Natural killer cell (primary cell): Measurements from ENCODE around the gene TMEM30A. TPM values are rescaled to one million over a fixed set of nuclear protein-coding genes. Genes with fewer than 3 reads are reported as not detected.

Experiments used
- ATAC-seq, 3 donors: fragments of 150-1000 bp in 2 of 3; fragments of 200-7000 bp in 1 of 3; cut with Tn5 transposase; 1 replicate in 1 of 3; 2 replicates in 2 of 3; pipeline ENCODE4 v1.10.0; 2021; ENCODE audit warnings: mild to moderate bottlenecking in 2 of 3, moderate library complexity in 2 of 3
- DNase-seq, 2 donors: peaks; one replicate each; pipeline versions ENCODE4 v3.0.0 to v3.0.0-alpha.2; 2013 to 2021; ENCODE audit warnings: mixed read lengths in 1 of 2
- H3K27ac ChIP-seq: one replicate; pipeline ENCODE4 v1.5.1; 2013; ENCODE audit warnings: mild to moderate bottlenecking, low read length
- H3K27me3 ChIP-seq: one replicate; pipeline ENCODE4 v1.6.1; 2013; ENCODE audit warnings: low read length; ENCODE audit not compliant: control insufficient read depth, insufficient read depth
- H3K36me3 ChIP-seq: one replicate; pipeline ENCODE4 v1.6.1; 2013; ENCODE audit warnings: low read length; ENCODE audit not compliant: control insufficient read depth, insufficient read depth
- H3K4me1 ChIP-seq: one replicate; pipeline ENCODE4 v1.6.1; 2013; ENCODE audit warnings: low read length; ENCODE audit not compliant: control insufficient read depth, insufficient read depth
- H3K4me3 ChIP-seq: one replicate; pipeline ENCODE4 v1.5.1; 2013; ENCODE audit warnings: low read length
- H3K9me3 ChIP-seq: one replicate; pipeline ENCODE4 v1.6.1; 2013; ENCODE audit warnings: low read length; ENCODE audit not compliant: control insufficient read depth, insufficient read depth
- H3K27ac Mint-ChIP-seq, 2 donors: one replicate each; pipeline ENCODE4 v1.8.0; 2022; ENCODE audit warnings: mild to moderate bottlenecking in 2 of 2, mixed read lengths in 2 of 2, moderate library complexity in 1 of 2
- H3K27me3 Mint-ChIP-seq, 2 donors: one replicate each; pipeline ENCODE4 v1.8.0; 2022; ENCODE audit warnings: low read depth in 2 of 2, mixed read lengths in 2 of 2
- H3K36me3 Mint-ChIP-seq: one replicate; pipeline ENCODE4 v1.8.0; 2022; ENCODE audit warnings: mixed read lengths
- H3K4me1 Mint-ChIP-seq, 2 donors: one replicate each; pipeline ENCODE4 v1.8.0; 2022; ENCODE audit warnings: mixed read lengths in 2 of 2
- H3K4me3 Mint-ChIP-seq: one replicate; pipeline ENCODE4 v1.8.0; 2022; ENCODE audit warnings: mild to moderate bottlenecking, moderate library complexity, mixed read lengths
- H3K9me3 Mint-ChIP-seq, 2 donors: one replicate each; pipeline ENCODE4 v1.8.0; 2022; ENCODE audit warnings: mixed read lengths in 2 of 2
- WGBS: methylation state at CpG from one replicate; pipeline ENCODE4 v1.1.7; 2013; ENCODE audit warnings: missing lambda C conversion rate; ENCODE audit not compliant: insufficient coverage; 5-methylcytosine and 5-hydroxymethylcytosine counted together
- intact Hi-C: fragments of 100-400 bp; cut with micrococcal nuclease; formaldehyde crosslinking; loops from one replicate; pipeline ENCODE4 v1.14.2; 2022
- total RNA-seq, 4 donors: library from RNA; stranded (reverse); fragments of 120-200 nt in 1 of 4; gene quantifications; one replicate each; pipeline versions ENCODE4 v1.2.3 to v1.2.4, GENCODE V29; 2013 to 2022
- TF ChIP-seq, protein P1 (sequence below): fragments of 200-600 bp; IDR thresholded peaks from one replicate; pipeline ENCODE4 v1.8.0; 2022; ENCODE audit warnings: antibody characterized with exemption

The TMEM30A gene
- total RNA-seq, 3 donors from 2014 or later (not counting 1 experiment from before 2014, with no cell fraction given), result 43.8 to 72.0 (median 60.7) TPM

DNA sequence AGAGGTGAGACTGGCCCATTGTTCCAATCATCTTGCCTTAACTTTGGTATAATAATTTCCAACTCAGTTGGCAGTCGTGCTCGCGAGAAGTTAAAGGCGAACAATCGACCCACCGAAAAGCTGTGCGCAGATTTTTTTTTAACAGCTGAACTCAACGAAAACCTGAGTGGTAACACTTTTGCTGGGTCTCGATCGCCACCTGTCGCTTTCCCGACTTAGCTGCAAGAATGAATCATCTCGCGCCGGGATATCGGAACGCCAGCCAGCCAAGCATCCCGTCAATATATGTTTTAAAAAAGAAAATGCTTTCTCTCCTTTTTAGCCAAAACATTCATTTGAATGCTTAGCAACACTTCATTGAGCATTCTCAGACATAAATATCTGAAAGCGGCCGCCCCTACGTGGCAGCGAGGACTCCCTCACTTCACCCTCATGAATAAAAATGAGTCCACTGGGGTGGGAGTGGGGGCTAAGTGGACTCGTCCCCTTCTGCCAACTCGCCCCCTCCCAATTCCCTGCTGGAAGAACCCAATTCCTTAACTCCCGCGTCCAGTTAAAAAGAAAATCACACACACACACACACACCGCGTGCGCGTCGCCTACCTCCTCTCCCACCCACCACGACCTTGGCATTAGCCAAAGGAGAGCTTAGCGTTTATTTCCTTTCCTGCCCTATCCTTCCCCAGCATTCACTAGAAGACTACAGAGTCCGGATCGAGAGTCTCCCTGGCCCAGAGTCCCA, 80.2 kb downstream of the TMEM30A start:
- TF ChIP-seq, protein P1, sequence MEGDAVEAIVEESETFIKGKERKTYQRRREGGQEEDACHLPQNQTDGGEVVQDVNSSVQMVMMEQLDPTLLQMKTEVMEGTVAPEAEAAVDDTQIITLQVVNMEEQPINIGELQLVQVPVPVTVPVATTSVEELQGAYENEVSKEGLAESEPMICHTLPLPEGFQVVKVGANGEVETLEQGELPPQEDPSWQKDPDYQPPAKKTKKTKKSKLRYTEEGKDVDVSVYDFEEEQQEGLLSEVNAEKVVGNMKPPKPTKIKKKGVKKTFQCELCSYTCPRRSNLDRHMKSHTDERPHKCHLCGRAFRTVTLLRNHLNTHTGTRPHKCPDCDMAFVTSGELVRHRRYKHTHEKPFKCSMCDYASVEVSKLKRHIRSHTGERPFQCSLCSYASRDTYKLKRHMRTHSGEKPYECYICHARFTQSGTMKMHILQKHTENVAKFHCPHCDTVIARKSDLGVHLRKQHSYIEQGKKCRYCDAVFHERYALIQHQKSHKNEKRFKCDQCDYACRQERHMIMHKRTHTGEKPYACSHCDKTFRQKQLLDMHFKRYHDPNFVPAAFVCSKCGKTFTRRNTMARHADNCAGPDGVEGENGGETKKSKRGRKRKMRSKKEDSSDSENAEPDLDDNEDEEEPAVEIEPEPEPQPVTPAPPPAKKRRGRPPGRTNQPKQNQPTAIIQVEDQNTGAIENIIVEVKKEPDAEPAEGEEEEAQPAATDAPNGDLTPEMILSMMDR, result peak; percentile 13
- H3K9me3 ChIP-seq, result no peaks in the 10 kb centered on the region
- Mint-ChIP-seq H3K4me3 (no peak overlapping the region), H3K4me1 (peaks cover 37 to 54% of the 10 kb centered on the region in 2 donors), H3K27me3 (peaks cover 68 to 82% of the 10 kb centered on the region in 2 donors), H3K9me3 (no peaks in the 10 kb centered on the region), H3K36me3 (no peaks in the 10 kb centered on the region), H3K27ac (no peak overlapping the region)
- no peak overlapping the region for H3K27ac ChIP-seq
- peak in 1 of 2 donors; percentile 49 for DNase-seq
- intact Hi-C loops, result no loop called here
- 3% methylated on average over 34 of the region's 35 CpGs for WGBS
- H3K27me3 ChIP-seq, result peaks cover 55% of the 10 kb centered on the region
- no peaks in the 10 kb centered on the region for H3K36me3 ChIP-seq
- peaks cover 50% of the 10 kb centered on the region for H3K4me1 ChIP-seq
- H3K4me3 ChIP-seq, result no peak overlapping the region
- ATAC-seq, result no peak

DNA sequence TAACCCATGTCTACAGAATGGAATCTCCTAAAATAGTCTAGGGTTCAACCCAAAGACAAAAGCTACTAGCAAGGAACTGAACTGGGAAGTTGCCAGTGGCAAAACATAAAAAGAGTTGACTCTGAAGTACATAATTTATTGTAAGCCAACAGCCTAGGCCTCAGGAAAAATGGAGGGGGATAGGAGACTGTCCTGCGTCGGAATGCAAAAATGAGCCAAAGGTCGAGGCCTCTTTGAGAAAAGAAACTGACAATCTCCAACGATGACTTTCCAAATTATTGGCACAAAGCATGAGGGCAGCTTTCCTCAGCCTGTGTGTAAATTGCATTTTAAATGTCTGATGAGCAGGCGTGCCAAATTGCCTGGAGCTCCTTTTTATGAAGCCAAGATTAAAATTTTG, 80.9 kb downstream of the TMEM30A start:
- Mint-ChIP-seq H3K4me1 (peaks cover 32 to 49% of the 10 kb centered on the region in 2 donors), H3K27me3 (peaks cover 63 to 76% of the 10 kb centered on the region in 2 donors), H3K36me3 (no peaks in the 10 kb centered on the region), H3K9me3 (no peaks in the 10 kb centered on the region), H3K4me3 (no peak overlapping the region), H3K27ac (no peak overlapping the region)
- TF ChIP-seq, protein P1, result no peak
- H3K36me3 ChIP-seq, result no peaks in the 10 kb centered on the region
- ATAC-seq (no peak), DNase-seq (no peak)
- intact Hi-C loops, result no loop called here
- H3K4me1 ChIP-seq, result peaks cover 45% of the 10 kb centered on the region
- no peak overlapping the region for H3K27ac ChIP-seq
- no peak overlapping the region for H3K4me3 ChIP-seq
- no peaks in the 10 kb centered on the region for H3K9me3 ChIP-seq
- H3K27me3 ChIP-seq, result peaks cover 53% of the 10 kb centered on the region
- WGBS, result 58% methylated on average over 5 of the region's 5 CpGs

Other genes starting within 250 kb of the TMEM30A start
- gene COL12A1, start 78.7 kb downstream of the TMEM30A start, total RNA-seq, result under 1 TPM in 1 of 3 donors, not detected in 2; 0.25 TPM
- gene COX7A2, start 41.0 kb downstream of the TMEM30A start, total RNA-seq, result 100 to 1,000 TPM; 161 to 215 (median 166) TPM
- gene FILIP1, start 209.0 kb upstream of the TMEM30A start, total RNA-seq, result not detected